GM23248 (cell line): ENCODE measurements around the gene HMGXB3. TPM values are rescaled to one million over a fixed set of nuclear protein-coding genes. Genes with fewer than 3 reads are reported as not detected.
A peak's percentile ranks its signal among the peaks of the same experiment; 100 is the strongest.

Experiments used
- DNase-seq: peaks from one replicate; pipeline ENCODE4 v3.0.0-alpha.2; 2015
- H2AFZ ChIP-seq: fragments of 200-600 bp; sonication (generic); 2 replicates; pipeline ENCODE4 v1.6.1; 2016; ENCODE audit warnings: antibody characterized with exemption
- H3F3A ChIP-seq: fragments of 200-600 bp; sonication (generic); 2 replicates; pipeline ENCODE4 v1.6.1; 2016; ENCODE audit warnings: mild to moderate bottlenecking, antibody characterized with exemption, mixed run types; ENCODE audit not compliant: insufficient read depth
- H3K27ac ChIP-seq: fragments of 200-600 bp; sonication (generic); 2 replicates; pipeline ENCODE4 v1.5.1; 2016; ENCODE audit warnings: mild to moderate bottlenecking
- H3K27me3 ChIP-seq: fragments of 200-600 bp; sonication (generic); replicated peaks from 2 replicates; pipeline ENCODE4 v1.6.1; 2016; ENCODE audit warnings: mild to moderate bottlenecking; ENCODE audit not compliant: insufficient read depth
- H3K36me3 ChIP-seq: fragments of 200-600 bp; sonication (generic); 2 replicates; pipeline ENCODE4 v1.6.1; 2016; ENCODE audit warnings: low read depth, mild to moderate bottlenecking
- H3K4me1 ChIP-seq: fragments of 200-600 bp; sonication (generic); 2 replicates; pipeline ENCODE4 v1.6.1; 2016; ENCODE audit warnings: mild to moderate bottlenecking; ENCODE audit not compliant: insufficient read depth
- H3K4me2 ChIP-seq: fragments of 200-600 bp; sonication (generic); one replicate; pipeline ENCODE4 v1.6.1; 2016; ENCODE audit warnings: mild to moderate bottlenecking; ENCODE audit not compliant: unreplicated experiment
- H3K4me3 ChIP-seq: fragments of 200-600 bp; sonication (generic); 2 replicates; pipeline ENCODE4 v1.5.1; 2016; ENCODE audit warnings: mild to moderate bottlenecking
- H3K79me2 ChIP-seq: fragments of 200-600 bp; sonication (generic); 2 replicates; pipeline ENCODE4 v1.6.1; 2016; ENCODE audit warnings: mild to moderate bottlenecking; ENCODE audit not compliant: insufficient read depth
- H3K9ac ChIP-seq: fragments of 200-600 bp; sonication (generic); 2 replicates; pipeline ENCODE4 v1.6.1; 2016; ENCODE audit warnings: mild to moderate bottlenecking
- H3K9me2 ChIP-seq: fragments of 200-600 bp; sonication (generic); 2 replicates; pipeline ENCODE4 v1.6.1; 2016; ENCODE audit warnings: mixed run types, mild to moderate bottlenecking, moderate library complexity; ENCODE audit not compliant: insufficient read depth
- H3K9me3 ChIP-seq: fragments of 200-600 bp; sonication (generic); one replicate; pipeline ENCODE4 v1.6.1; 2017; ENCODE audit warnings: low read depth
- H4K20me1 ChIP-seq: fragments of 200-600 bp; sonication (generic); 2 replicates; pipeline ENCODE4 v1.6.0; 2016; ENCODE audit not compliant: insufficient read depth
- EZH2 ChIP-seq: fragments of 200-600 bp; sonication (generic); IDR thresholded peaks from 2 replicates; pipeline ENCODE4 v1.6.1; 2018; ENCODE audit warnings: antibody characterized with exemption, mild to moderate bottlenecking; ENCODE audit not compliant: insufficient read depth, poor library complexity, severe bottlenecking
- EZH2phosphoT487 ChIP-seq: fragments of 200-600 bp; sonication (generic); IDR thresholded peaks from 2 replicates; pipeline ENCODE4 v1.6.1; 2018; ENCODE audit warnings: antibody characterized with exemption, moderate library complexity, mild to moderate bottlenecking, low read depth; ENCODE audit not compliant: insufficient read depth
- WGBS, 2 experiments: methylation state at CpG; one replicate each; pipeline ENCODE4 v1.1.6; 2015 to 2017; ENCODE audit warnings: low lambda C conversion rate in 2 of 2, low coverage in 1 of 2; ENCODE audit errors: missing lambda C conversion rate in 2 of 2; 5-methylcytosine and 5-hydroxymethylcytosine counted together
- in situ Hi-C: fragments of 300-500 bp; cut with MboI; formaldehyde crosslinking; loops from 2 replicates; pipeline ENCODE4 v1.15.0; 2020
- polyA plus RNA-seq: library from polyadenylated mRNA; unstranded; fragments of >200 nt; fragmentation: Nextera tagmentation; extraction: Ambion mirVana; gene quantifications from 2 replicates; pipeline ENCODE4 v1.2.1, GENCODE V29; 2016
- total RNA-seq: library from RNA; depleted of rRNA; stranded (reverse); fragments of >200 nt; shearing (Covaris generic); gene quantifications from 2 replicates; pipeline ENCODE4 v1.2.3, GENCODE V29; 2014

Gene HMGXB3
- total and polyA plus RNA-seq, 2 experiments from 2014 or later = 13.6 to 46.5 TPM

- Histone ChIP-seq H3K9me3 (no peaks in the 10 kb centered on the region), H4K20me1 (no peaks in the 10 kb centered on the region), H3K27me3 (no peaks in the 10 kb centered on the region), H3K4me3 (peak overlapping the region; percentile 2; the same call in 1 of the 2 replicates), H3F3A (peaks cover 20% of the 10 kb centered on the region), H2AFZ (peak overlapping the region; percentile 23; the same call in 1 of the 2 replicates), H3K4me1 (peaks cover 34% of the 10 kb centered on the region), H3K36me3 (no peaks in the 10 kb centered on the region), H3K4me2 (peak overlapping the region; percentile 37), H3K27ac (peak overlapping the region; percentile 62), H3K9ac (0 out of 2 replicates have a peak overlapping the region, but pooled peaks have one; percentile 20), H3K9me2 (no peaks in the 10 kb centered on the region), H3K79me2 (no peaks in the 10 kb centered on the region)
- peak; percentile 69 for DNase-seq
- in situ Hi-C loops = no loop called here
- WGBS, 2 experiments = 20 to 38% methylated on average over 6 of the region's 6 CpGs
- TF ChIP-seq EZH2 (no peak), EZH2phosphoT487 (no peak)
Observed at GRCh38 chr5:150065346-150065745, 64.8 kb downstream of the HMGXB3 start.

- Histone ChIP-seq H2AFZ (peak overlapping the region; percentile 23; the same call in 1 of the 2 replicates), H3K9me2 (no peaks in the 10 kb centered on the region), H3K79me2 (no peaks in the 10 kb centered on the region), H3F3A (peaks cover 20% of the 10 kb centered on the region), H4K20me1 (no peaks in the 10 kb centered on the region), H3K9me3 (no peaks in the 10 kb centered on the region), H3K4me2 (peak overlapping the region; percentile 37), H3K27ac (peak overlapping the region; percentile 62), H3K27me3 (no peaks in the 10 kb centered on the region), H3K4me3 (no peak overlapping the region; the same call in 1 of the 2 replicates), H3K36me3 (no peaks in the 10 kb centered on the region), H3K9ac (0 out of 2 replicates have a peak overlapping the region, but pooled peaks have one; percentile 20), H3K4me1 (peaks cover 34% of the 10 kb centered on the region)
- peak; percentile 57 for DNase-seq
- 45 to 51% methylated on average over 10 of the region's 10 CpGs for WGBS, 2 experiments
- TF ChIP-seq EZH2 (no peak), EZH2phosphoT487 (no peak)
- in situ Hi-C loops = no loop called here
Observed at GRCh38 chr5:150065886-150066285, 65.3 kb downstream of the HMGXB3 start.

- Histone ChIP-seq H3K27me3 (no peaks in the 10 kb centered on the region), H4K20me1 (no peaks in the 10 kb centered on the region), H3F3A (peaks cover 20% of the 10 kb centered on the region), H3K4me3 (no peak overlapping the region), H3K36me3 (no peaks in the 10 kb centered on the region), H3K9me3 (no peaks in the 10 kb centered on the region), H3K4me1 (peaks cover 34% of the 10 kb centered on the region), H3K79me2 (no peaks in the 10 kb centered on the region), H3K9me2 (no peaks in the 10 kb centered on the region), H3K27ac (peak overlapping the region; percentile 62), H2AFZ (peak overlapping the region; percentile 23; the same call in 1 of the 2 replicates), H3K4me2 (peak overlapping the region; percentile 31), H3K9ac (no peak overlapping the region)
- in situ Hi-C loops = no loop called here
- no peak for DNase-seq
- no peak for TF ChIP-seq EZH2phosphoT487
- no peak for TF ChIP-seq EZH2
- 93 to 98% methylated on average over 5 of the region's 5 CpGs for WGBS, 2 experiments
Observed at GRCh38 chr5:150066436-150066835, 65.9 kb downstream of the HMGXB3 start.

GRCh38 chr5:150066901-150067396 is 66.4 kb downstream of the HMGXB3 start:
- Histone ChIP-seq H3K4me2 (peak overlapping the region; percentile 56), H3K27me3 (no peaks in the 10 kb centered on the region), H3K9ac (peak overlapping the region; percentile 38; the same call in 1 of the 2 replicates)

More at GRCh38 chr5:150066901-150067396, 66.4 kb downstream of the HMGXB3 start:
- Histone ChIP-seq H3K9me2 (no peaks in the 10 kb centered on the region), H3K9me3 (no peaks in the 10 kb centered on the region), H4K20me1 (no peaks in the 10 kb centered on the region), H3K36me3 (no peaks in the 10 kb centered on the region), H2AFZ (peak overlapping the region; percentile 59; the same call in 1 of the 2 replicates), H3F3A (peaks cover 20% of the 10 kb centered on the region), H3K4me3 (no peak overlapping the region), H3K4me1 (peaks cover 34% of the 10 kb centered on the region), H3K79me2 (no peaks in the 10 kb centered on the region), H3K27ac (peak overlapping the region; percentile 62)
- 89 to 95% methylated on average over 2 of the region's 2 CpGs for WGBS, 2 experiments
- in situ Hi-C loops = no loop called here
- no peak for TF ChIP-seq EZH2phosphoT487
- no peak for TF ChIP-seq EZH2
- peak; percentile 88 for DNase-seq
